K562 (cell line): ENCODE results near the gene GRIK3. TPM values are rescaled to one million over a fixed set of nuclear protein-coding genes. Genes with fewer than 3 reads are reported as not detected.

Experiments
- DLX4 ChIP-seq: fragments of 250-450 bp; sonication (Bioruptor Pico); IDR thresholded peaks from 2 replicates; pipeline ENCODE4 v1.6.1; 2021; ENCODE audit warnings: mild to moderate bottlenecking
- FOXK2 ChIP-seq, 2 experiments: fragments of 450-650 bp; IDR thresholded peaks in 1 of 2; conservative IDR thresholded peaks in 1 of 2; 2 replicates each; pipeline ENCODE4 v1.6.1; 2016; ENCODE audit warnings: low read depth in 2 of 2, mild to moderate bottlenecking in 1 of 2
- JUND ChIP-seq, 2 experiments: IDR thresholded peaks; 2 replicates in 1 of 2; 3 replicates in 1 of 2; pipeline ENCODE4 v1.6.1; 2011; ENCODE audit warnings: borderline replicate concordance in 2 of 2, low read depth in 2 of 2, low read length in 2 of 2, improper control_type of control experiment in 1 of 2, missing biosample characterization in 1 of 2, missing genetic modification characterization in 1 of 2, missing genetic modification reagents in 1 of 2
- KDM2B ChIP-seq: fragments of 250-450 bp; sonication (Bioruptor Pico); IDR thresholded peaks from 2 replicates; pipeline ENCODE4 v1.8.0; 2021; ENCODE audit warnings: mild to moderate bottlenecking, moderate library complexity
- MBD2 ChIP-seq: sonication (generic); IDR thresholded peaks from 2 replicates; pipeline ENCODE4 v1.6.1; 2016; ENCODE audit warnings: low read depth, borderline replicate concordance
- NCOA1 ChIP-seq: fragments of 450-650 bp; IDR thresholded peaks from 2 replicates; pipeline ENCODE4 v1.6.1; 2016; ENCODE audit warnings: low read depth
- NUFIP1 ChIP-seq: fragments of 450-650 bp; IDR thresholded peaks from 2 replicates; pipeline ENCODE4 v1.6.1; 2018; ENCODE audit not compliant: partially characterized antibody
- PCBP2 ChIP-seq: fragments of 200-400 bp; formaldehyde crosslinking; IDR thresholded peaks from 2 replicates; pipeline ENCODE4 v1.6.1; 2018; ENCODE audit warnings: low read length, low read depth, mild to moderate bottlenecking, moderate library complexity; ENCODE audit not compliant: poor library complexity, severe bottlenecking
- polyA plus RNA-seq, 8 experiments: library from polyadenylated mRNA; depleted of rRNA in 4 of 8; stranded (reverse) in 5 of 8; unstranded in 3 of 8; fragments of >200 nt; fragmentation: Nextera tagmentation in 2 of 8; fragmentation: Illumina TruSeq in 1 of 8; extraction: Ambion mirVana in 2 of 8; extraction: Trizol in 1 of 8; gene quantifications; 2 replicates each; pipeline versions ENCODE4 v1.2.1 to v1.2.3, GENCODE V29; 2011 to 2014; ENCODE audit warnings: inconsistent platforms in 1 of 8, missing spikeins in 1 of 8
- total RNA-seq, 7 experiments: library from RNA; depleted of rRNA in 6 of 7; stranded (reverse); fragments of >200 nt in 6 of 7; fragmentation: Illumina TruSeq in 2 of 7; extraction: Trizol in 2 of 7; gene quantifications; 2 replicates each; pipeline versions ENCODE4 v1.2.1 to v1.2.3, GENCODE V29; 2011 to 2021; ENCODE audit warnings: low replicate concordance in 1 of 7
- TF ChIP-seq, protein P1 (sequence below): fragments of 450-650 bp; conservative IDR thresholded peaks from 2 replicates; pipeline ENCODE4 v1.6.1; 2016; ENCODE audit warnings: missing genetic modification characterization, low read depth, mild to moderate bottlenecking, missing compliant biosample characterization, moderate library complexity

The GRIK3 gene
- total and polyA plus RNA-seq, 9 of the 15 experiments (the other 6 are each of a cell fraction or from before 2014, with no cell fraction given): not detected

DNA sequence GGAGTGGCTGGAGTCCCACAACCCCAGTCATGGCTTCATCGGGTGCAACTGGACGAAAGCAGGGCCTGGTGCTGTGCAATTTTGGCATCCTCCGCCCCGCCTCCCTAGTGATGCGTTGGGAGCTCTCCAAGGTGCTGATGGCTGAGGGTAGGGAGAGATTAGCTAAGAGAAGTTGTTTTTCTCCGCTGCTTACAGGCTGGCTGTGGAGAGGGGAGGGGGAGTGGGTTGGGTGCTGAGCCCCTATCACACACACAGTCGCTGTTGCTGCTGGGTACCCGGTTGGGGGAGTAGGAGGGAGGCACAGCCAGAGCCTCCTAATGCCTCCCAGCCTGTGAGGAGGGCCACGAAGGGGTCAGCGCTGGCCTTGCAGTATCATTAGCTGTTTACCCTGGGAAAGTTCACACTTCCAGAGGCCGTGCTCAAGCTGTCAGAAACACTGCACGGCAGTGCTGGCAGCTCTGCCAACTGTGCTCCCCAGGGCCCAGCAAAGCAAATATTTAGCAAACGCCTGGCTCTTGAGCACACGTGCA lies 110.0 kb downstream of the GRIK3 start (continued):
- TF ChIP-seq, protein P1, sequence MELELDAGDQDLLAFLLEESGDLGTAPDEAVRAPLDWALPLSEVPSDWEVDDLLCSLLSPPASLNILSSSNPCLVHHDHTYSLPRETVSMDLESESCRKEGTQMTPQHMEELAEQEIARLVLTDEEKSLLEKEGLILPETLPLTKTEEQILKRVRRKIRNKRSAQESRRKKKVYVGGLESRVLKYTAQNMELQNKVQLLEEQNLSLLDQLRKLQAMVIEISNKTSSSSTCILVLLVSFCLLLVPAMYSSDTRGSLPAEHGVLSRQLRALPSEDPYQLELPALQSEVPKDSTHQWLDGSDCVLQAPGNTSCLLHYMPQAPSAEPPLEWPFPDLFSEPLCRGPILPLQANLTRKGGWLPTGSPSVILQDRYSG (tag): peak; percentile 37; the same call in 1 of the 2 replicates
- TF ChIP-seq FOXK2 (conservative IDR thresholded peaks at IDR 0.05 in 1 of 2, IDR thresholded peaks at IDR 0.05 in 1 of 2; ENCODE audit: low read depth in 2 of 2) (no peak), NCOA1 (0 out of 2 replicates have a peak, but pooled peaks have one; percentile 16), NUFIP1 (no peak), JUND (IDR thresholded peaks at IDR 0.05; ENCODE audit: borderline replicate concordance, low read depth, low read length) (no peak), JUND (tag; IDR thresholded peaks at IDR 0.05; ENCODE audit: borderline replicate concordance, low read depth, low read length) (peak; percentile 20; the same call in 1 of the 3 replicates), KDM2B (CRISPR knock-in tag) (no peak), MBD2 (no peak), DLX4 (no peak), PCBP2 (no peak)
